ENCODE data around the gene RBMS1.

The RBMS1 gene

DNA sequence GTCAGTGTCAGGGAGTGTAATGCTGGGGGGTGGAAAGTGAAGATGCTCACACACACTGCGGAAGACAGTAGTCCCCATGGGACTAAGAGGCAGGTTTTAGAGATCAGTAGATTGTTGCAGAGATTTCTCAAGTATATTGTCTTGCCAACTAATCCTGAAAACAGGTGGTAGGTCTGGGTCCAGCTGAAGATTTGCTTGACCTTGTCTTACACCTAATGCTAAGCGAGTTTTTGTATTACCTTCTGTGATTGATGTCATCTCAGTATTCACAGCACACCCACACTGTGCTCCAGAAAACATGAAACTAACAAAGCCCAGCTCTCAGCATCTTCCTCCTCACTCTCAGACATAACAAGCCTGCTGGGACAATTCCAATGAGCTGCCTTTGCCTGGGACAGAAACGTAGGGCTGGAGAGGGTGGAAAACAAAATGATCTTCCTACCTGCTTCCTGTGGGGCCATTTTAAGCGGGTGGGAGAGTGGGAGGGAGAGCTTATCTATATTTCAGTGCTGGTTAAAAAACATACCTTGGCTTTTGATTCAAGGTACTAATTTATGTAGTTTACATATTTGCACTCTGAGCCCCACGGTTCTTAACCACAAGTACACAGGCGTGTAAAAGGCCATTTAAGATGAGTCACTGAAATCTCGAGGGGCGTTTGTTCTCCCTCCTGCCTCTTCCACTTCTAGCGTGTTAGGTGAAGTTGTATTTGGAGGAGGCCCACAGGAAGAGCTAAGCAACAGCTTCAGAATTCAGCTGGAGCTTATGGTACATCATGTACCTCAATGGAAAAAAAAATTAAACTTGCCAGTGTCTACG, 23.1 kb upstream of the RBMS1 start:
- no peak overlapping the region for H3K27ac ChIP-seq (ENCODE audit: low read length)
- no peak overlapping the region for H3K4me3 ChIP-seq (ENCODE audit: low read length)
- no peak for DNase-seq (ENCODE audit: low read depth, low spot score)
- no peaks in the 10 kb centered on the region for H3K27me3 ChIP-seq (ENCODE audit: control insufficient read depth, insufficient read depth, low read length)
- WGBS (ENCODE audit: insufficient coverage, insufficient read length), result no CpG with 5 or more reads among the region's 10 CpGs
- peaks cover 2% of the 10 kb centered on the region; the same call in 1 of the 2 replicates for H3K4me1 ChIP-seq (ENCODE audit: control insufficient read depth, insufficient read depth, low read length)
- no peaks in the 10 kb centered on the region for H3K9me3 ChIP-seq (ENCODE audit: control insufficient read depth, insufficient read depth, low read length)
- no peaks in the 10 kb centered on the region for H3K36me3 ChIP-seq (ENCODE audit: control insufficient read depth, insufficient read depth, low read length)

DNA sequence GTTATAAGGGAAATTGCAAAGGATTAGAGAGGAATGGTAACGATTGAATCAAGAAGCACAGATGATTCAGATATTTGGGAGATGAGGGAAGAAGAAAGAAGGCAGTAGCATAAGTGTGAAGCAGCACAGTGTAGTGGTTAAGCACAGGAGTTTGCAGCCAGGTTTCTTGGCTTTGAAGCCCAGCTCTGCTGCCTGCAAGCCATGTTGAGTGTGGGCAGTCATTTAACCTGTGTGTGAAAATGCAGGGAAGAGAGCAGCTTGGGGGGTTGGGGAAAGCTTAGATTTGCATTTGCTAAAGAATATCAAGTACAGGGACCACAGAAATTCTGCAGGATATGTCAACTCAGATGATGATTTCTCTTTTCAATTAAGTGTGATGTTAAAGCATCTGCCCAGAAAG, 21.5 kb upstream of the RBMS1 start:
- peaks cover 2% of the 10 kb centered on the region; the same call in 1 of the 2 replicates for H3K4me1 ChIP-seq (ENCODE audit: control insufficient read depth, insufficient read depth, low read length)
- 100% methylated on average over 1 of the region's 1 CpG for WGBS (ENCODE audit: insufficient coverage, insufficient read length)
- no peaks in the 10 kb centered on the region for H3K36me3 ChIP-seq (ENCODE audit: control insufficient read depth, insufficient read depth, low read length)
- H3K9me3 ChIP-seq (ENCODE audit: control insufficient read depth, insufficient read depth, low read length), result no peaks in the 10 kb centered on the region
- H3K4me3 ChIP-seq (ENCODE audit: low read length), result no peak overlapping the region
- H3K27me3 ChIP-seq (ENCODE audit: control insufficient read depth, insufficient read depth, low read length), result no peaks in the 10 kb centered on the region
- DNase-seq (ENCODE audit: low read depth, low spot score), result no peak
- no peak overlapping the region for H3K27ac ChIP-seq (ENCODE audit: low read length)

DNA sequence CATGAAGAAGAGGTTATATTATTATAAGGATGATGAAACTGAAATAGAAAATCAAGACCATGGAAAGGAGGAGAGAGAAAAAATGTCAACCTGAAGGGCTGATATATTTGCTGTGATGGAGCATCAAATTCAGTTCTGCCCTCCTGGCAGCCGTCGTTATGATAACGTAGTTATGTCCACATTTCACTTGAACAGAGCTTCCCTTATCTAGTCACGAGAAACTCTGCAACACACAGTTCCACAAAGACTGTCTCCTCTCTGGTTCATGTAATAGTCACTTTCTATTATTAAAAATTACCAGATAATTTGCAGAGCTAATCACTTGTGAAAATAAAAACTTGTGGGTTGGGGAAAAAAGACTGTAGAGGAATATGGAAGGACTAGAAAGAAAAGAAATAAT, 19.5 kb upstream of the RBMS1 start:
- Histone ChIP-seq H3K27ac (ENCODE audit: low read length) (no peak overlapping the region), H3K4me3 (ENCODE audit: low read length) (no peak overlapping the region), H3K4me1 (ENCODE audit: control insufficient read depth, insufficient read depth, low read length) (peaks cover 2% of the 10 kb centered on the region; the same call in 1 of the 2 replicates), H3K27me3 (ENCODE audit: control insufficient read depth, insufficient read depth, low read length) (no peaks in the 10 kb centered on the region), H3K36me3 (ENCODE audit: control insufficient read depth, insufficient read depth, low read length) (no peaks in the 10 kb centered on the region), H3K9me3 (ENCODE audit: control insufficient read depth, insufficient read depth, low read length) (no peaks in the 10 kb centered on the region)
- WGBS (ENCODE audit: insufficient coverage, insufficient read length), result no CpG with 5 or more reads among the region's 4 CpGs
- DNase-seq (ENCODE audit: low read depth, low spot score), result no peak

DNA sequence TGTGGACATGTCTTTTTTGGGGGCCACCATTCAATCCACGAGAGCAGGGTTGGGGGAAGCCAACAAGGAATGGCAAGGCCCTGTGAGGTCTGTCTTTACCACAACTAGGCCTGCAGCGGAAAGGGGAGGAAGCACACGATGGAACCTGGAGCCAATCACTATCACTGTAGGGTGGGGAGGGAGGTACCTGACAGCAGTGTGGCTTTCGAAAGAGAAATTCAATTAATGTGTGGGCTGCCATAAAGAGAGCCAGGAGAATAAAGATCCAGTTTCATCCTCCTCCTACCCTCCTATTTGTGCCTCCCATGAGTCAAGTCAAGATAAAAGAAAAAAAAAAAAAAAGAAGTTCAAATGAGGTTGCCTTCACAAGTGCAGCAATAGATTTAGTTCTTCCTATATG, 18.9 kb upstream of the RBMS1 start:
- Histone ChIP-seq H3K36me3 (ENCODE audit: control insufficient read depth, insufficient read depth, low read length) (no peaks in the 10 kb centered on the region), H3K9me3 (ENCODE audit: control insufficient read depth, insufficient read depth, low read length) (no peaks in the 10 kb centered on the region), H3K27me3 (ENCODE audit: control insufficient read depth, insufficient read depth, low read length) (no peaks in the 10 kb centered on the region), H3K4me1 (ENCODE audit: control insufficient read depth, insufficient read depth, low read length) (peaks cover 2% of the 10 kb centered on the region; the same call in 1 of the 2 replicates), H3K27ac (ENCODE audit: low read length) (no peak overlapping the region), H3K4me3 (ENCODE audit: low read length) (no peak overlapping the region)
- no CpG with 5 or more reads among the region's 4 CpGs for WGBS (ENCODE audit: insufficient coverage, insufficient read length)
- DNase-seq (ENCODE audit: low read depth, low spot score), result no peak

DNA sequence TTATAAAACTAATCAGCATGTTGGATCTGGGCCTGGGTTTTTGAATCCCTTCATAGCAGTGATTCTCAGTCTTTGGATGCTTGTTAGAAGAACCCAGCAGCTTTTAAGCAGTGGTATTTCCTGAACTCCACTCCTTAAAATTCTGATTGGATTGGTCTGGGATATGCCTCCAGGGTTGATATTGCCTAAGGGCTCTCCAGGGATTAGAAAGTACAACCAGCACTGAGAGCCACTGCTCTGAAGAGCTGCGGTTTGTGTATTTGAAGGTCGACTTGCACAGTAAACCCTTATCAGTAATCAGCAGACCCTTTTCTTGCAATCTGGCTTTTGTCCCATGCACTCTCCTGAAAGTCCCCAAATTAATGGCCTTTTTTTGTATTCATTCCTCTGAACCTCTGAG, 17.0 kb upstream of the RBMS1 start:
- WGBS (ENCODE audit: insufficient coverage, insufficient read length), result no CpG with 5 or more reads among the region's 2 CpGs
- no peak for DNase-seq (ENCODE audit: low read depth, low spot score)

DNA sequence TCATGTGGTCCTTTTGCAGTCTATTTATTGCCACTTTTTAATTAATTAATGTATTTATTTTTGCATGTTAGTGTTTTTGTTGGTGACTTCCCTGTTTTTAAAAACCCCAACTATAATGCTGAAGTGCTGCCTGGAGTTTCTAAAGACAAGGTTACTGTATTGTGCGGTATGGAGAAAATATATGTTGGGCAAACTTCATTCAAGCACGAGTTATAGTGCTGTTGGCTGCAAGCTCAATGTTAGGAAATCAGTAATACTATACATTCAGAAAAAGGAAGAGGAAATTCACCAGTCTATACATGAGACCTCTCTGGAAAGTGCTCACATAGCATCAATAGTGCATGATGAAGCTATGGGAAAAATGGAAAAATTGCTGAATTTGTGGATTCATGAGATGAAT, 15.4 kb upstream of the RBMS1 start:
- Histone ChIP-seq H3K27me3 (ENCODE audit: control insufficient read depth, insufficient read depth, low read length) (no peaks in the 10 kb centered on the region), H3K36me3 (ENCODE audit: control insufficient read depth, insufficient read depth, low read length) (no peaks in the 10 kb centered on the region), H3K27ac (ENCODE audit: low read length) (no peak overlapping the region), H3K4me1 (ENCODE audit: control insufficient read depth, insufficient read depth, low read length) (no peaks in the 10 kb centered on the region), H3K9me3 (ENCODE audit: control insufficient read depth, insufficient read depth, low read length) (no peaks in the 10 kb centered on the region), H3K4me3 (ENCODE audit: low read length) (no peak overlapping the region)
- no peak for DNase-seq (ENCODE audit: low read depth, low spot score)
- no CpG with 5 or more reads among the region's 2 CpGs for WGBS (ENCODE audit: insufficient coverage, insufficient read length)

More for the DNA sequence above, 17.0 kb upstream of the RBMS1 start:
- Histone ChIP-seq H3K27me3 (ENCODE audit: control insufficient read depth, insufficient read depth, low read length) (no peaks in the 10 kb centered on the region), H3K4me1 (ENCODE audit: control insufficient read depth, insufficient read depth, low read length) (peaks cover 2% of the 10 kb centered on the region; the same call in 1 of the 2 replicates), H3K9me3 (ENCODE audit: control insufficient read depth, insufficient read depth, low read length) (no peaks in the 10 kb centered on the region), H3K27ac (ENCODE audit: low read length) (no peak overlapping the region), H3K36me3 (ENCODE audit: control insufficient read depth, insufficient read depth, low read length) (no peaks in the 10 kb centered on the region), H3K4me3 (ENCODE audit: low read length) (no peak overlapping the region)

DNA sequence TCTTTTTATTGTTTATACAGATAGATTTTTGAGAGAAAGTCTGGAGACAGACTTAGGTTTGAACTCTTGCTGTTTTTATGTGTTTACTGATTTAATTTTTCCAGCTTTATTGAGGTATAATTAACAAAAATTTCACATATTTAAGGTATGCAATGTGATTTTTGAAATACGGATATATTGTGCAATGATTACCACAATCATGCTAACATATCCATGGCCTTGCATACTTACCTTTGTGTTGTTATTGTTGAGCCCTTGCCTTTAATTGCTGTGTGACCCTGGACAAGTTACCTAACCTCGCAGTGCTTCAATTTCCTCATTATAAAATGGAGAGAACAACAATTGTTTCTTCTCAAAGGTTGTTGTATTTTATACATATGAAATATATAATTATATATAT, 13.9 kb upstream of the RBMS1 start:
- DNase-seq (ENCODE audit: low read depth, low spot score), result no peak
- Histone ChIP-seq H3K4me3 (ENCODE audit: low read length) (no peak overlapping the region), H3K9me3 (ENCODE audit: control insufficient read depth, insufficient read depth, low read length) (no peaks in the 10 kb centered on the region), H3K36me3 (ENCODE audit: control insufficient read depth, insufficient read depth, low read length) (no peaks in the 10 kb centered on the region), H3K27ac (ENCODE audit: low read length) (no peak overlapping the region), H3K4me1 (ENCODE audit: control insufficient read depth, insufficient read depth, low read length) (no peaks in the 10 kb centered on the region), H3K27me3 (ENCODE audit: control insufficient read depth, insufficient read depth, low read length) (no peaks in the 10 kb centered on the region)
- no CpG with 5 or more reads among the region's 2 CpGs for WGBS (ENCODE audit: insufficient coverage, insufficient read length)

DNA sequence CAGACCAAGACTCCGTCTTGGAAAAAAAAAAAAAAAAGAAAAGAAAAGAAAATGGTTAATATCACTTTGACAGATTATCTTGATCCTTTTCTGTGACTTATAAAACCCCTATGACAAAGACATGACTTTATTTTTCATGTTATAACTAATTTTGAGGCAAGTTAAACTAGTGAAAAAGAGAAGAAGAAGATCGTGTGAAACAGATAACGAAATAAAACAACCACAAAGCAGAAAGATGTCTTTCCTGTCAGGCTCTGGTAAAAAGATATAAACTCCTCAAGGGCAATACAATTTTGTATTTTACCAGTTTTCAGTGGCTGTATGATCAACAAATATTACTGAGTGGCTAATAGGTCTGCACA, 13.4 kb upstream of the RBMS1 start:
- Histone ChIP-seq H3K36me3 (ENCODE audit: control insufficient read depth, insufficient read depth, low read length) (no peaks in the 10 kb centered on the region), H3K4me3 (ENCODE audit: low read length) (no peak overlapping the region), H3K4me1 (ENCODE audit: control insufficient read depth, insufficient read depth, low read length) (no peaks in the 10 kb centered on the region), H3K9me3 (ENCODE audit: control insufficient read depth, insufficient read depth, low read length) (no peaks in the 10 kb centered on the region), H3K27ac (ENCODE audit: low read length) (no peak overlapping the region), H3K27me3 (ENCODE audit: control insufficient read depth, insufficient read depth, low read length) (no peaks in the 10 kb centered on the region)
- DNase-seq (ENCODE audit: low read depth, low spot score), result no peak
- WGBS (ENCODE audit: insufficient coverage, insufficient read length), result no CpG with 5 or more reads among the region's 3 CpGs

DNA sequence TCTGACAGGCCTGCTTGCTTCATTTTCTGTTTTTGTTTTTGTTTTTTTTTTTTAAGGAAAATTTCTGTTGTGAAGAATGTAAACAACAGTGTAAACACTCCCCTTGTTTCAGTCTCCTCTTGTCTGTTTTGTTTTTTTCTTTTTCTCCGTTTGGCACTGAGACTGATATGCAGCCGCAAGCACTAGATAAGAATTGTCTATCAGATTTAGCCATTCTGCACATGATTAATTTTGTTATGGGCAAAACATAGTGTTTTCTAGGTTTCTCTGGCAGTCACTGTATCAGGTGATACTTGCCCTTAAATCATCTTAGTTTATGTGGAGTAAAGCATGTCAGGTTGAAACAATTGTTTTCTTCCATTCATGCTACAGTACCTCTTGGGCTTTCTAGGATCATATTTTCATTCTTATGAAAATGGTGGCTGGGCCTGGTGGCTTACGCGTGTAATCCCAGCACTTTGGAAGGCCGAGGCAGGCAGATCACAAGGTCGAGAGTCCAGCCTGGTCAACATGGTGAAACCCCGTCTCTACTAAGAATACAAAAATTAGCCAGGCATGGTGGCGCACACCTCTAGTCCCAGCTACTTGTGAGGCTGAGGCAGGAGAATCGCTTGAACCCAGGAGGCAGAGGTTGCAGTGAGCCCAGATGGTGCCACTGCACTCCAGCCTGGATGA, 12.9 kb upstream of the RBMS1 start:
- Histone ChIP-seq H3K27me3 (ENCODE audit: control insufficient read depth, insufficient read depth, low read length) (no peaks in the 10 kb centered on the region), H3K9me3 (ENCODE audit: control insufficient read depth, insufficient read depth, low read length) (no peaks in the 10 kb centered on the region), H3K27ac (ENCODE audit: low read length) (no peak overlapping the region), H3K36me3 (ENCODE audit: control insufficient read depth, insufficient read depth, low read length) (no peaks in the 10 kb centered on the region), H3K4me3 (ENCODE audit: low read length) (no peak overlapping the region), H3K4me1 (ENCODE audit: control insufficient read depth, insufficient read depth, low read length) (no peaks in the 10 kb centered on the region)
- no peak for DNase-seq (ENCODE audit: low read depth, low spot score)
- no CpG with 5 or more reads among the region's 9 CpGs for WGBS (ENCODE audit: insufficient coverage, insufficient read length)

DNA sequence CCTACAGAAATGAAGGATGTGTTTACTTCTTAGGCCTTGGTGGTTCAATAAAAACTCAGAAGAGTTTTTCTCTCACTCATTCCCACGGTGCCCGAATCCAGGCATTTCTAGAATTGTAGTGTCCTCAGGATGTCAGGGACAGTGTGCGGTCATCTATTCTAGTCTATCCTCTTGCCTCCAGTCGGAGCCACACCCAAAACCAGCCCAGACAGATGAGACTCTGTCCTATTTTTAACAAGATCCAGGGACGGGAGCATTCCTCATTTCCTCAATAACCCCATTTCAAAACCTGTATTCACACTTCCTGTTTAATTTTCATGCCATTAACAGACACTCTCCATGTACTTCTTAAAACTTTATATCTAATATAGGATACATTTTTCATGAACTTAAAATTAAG, 11.6 kb upstream of the RBMS1 start:
- Histone ChIP-seq H3K36me3 (ENCODE audit: control insufficient read depth, insufficient read depth, low read length) (no peaks in the 10 kb centered on the region), H3K27ac (ENCODE audit: low read length) (no peak overlapping the region), H3K4me3 (ENCODE audit: low read length) (no peak overlapping the region), H3K4me1 (ENCODE audit: control insufficient read depth, insufficient read depth, low read length) (no peaks in the 10 kb centered on the region), H3K9me3 (ENCODE audit: control insufficient read depth, insufficient read depth, low read length) (no peaks in the 10 kb centered on the region), H3K27me3 (ENCODE audit: control insufficient read depth, insufficient read depth, low read length) (no peaks in the 10 kb centered on the region)
- no CpG with 5 or more reads among the region's 5 CpGs for WGBS (ENCODE audit: insufficient coverage, insufficient read length)
- DNase-seq (ENCODE audit: low read depth, low spot score), result no peak
